ENCODE measurements around the gene FBXO15.

The FBXO15 gene

DNA sequence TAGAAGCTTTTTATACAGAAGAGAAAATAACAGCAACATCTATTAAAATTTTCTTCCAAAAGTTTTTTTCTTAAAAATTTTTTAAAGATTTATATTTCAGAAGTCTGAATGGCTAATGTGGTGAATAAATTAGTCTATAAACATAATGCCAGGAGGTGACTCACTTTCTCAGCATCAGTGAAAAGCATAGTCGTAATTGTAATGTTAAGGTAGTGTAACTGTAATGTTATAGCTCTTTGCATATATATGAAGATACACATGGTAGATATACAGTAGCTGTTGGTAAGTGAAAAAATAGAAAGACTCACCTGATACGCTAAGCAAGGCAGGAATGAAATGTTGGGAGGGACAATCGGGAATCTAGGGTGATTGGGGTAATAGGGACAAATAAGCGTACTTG is 6.2 kb upstream of the FBXO15 start:
- no peak for DNase-seq (ENCODE audit: low spot score)

DNA sequence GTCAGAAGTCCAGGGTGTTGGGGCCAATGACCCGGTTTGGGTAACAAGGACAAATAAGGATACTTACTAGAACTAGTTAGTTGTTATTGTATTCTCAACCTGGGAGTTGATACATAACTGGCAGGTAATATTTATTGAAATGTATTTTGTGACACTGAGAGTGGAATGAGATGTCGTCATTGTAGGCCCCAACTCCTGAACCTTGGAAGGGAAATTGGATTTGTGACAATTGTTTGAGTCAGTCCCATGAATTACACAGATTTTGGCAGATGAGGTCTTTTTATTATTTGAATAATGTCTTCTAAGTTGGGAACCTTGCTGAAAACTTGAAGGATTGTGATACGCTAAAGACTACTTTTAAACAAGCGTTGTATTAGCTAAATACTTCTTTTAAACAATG is 5.7 kb upstream of the FBXO15 start:
- DNase-seq (ENCODE audit: low spot score) = no peak

DNA sequence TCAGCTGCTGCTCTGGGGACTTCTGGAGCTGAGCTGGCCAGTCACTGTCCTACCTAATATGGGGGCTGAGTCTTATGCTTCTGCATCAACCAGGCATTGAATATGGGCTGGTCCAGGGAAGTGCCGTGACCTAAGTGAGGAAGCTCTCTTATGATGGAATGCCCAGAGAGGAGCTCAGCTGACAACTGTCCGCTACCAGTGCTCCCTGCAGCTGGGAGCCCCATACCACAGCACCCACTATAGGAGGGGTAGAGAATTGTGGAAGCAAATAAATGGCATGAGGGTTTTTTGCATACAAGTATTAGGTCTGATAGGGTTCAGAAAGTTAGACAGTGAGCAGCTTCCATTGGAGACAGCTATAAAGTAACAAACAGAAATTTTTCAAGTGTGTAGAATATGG is 5.2 kb upstream of the FBXO15 start:
- no peak for DNase-seq (ENCODE audit: low spot score)

GRCh38 chr18:74152270-74152669 is 4.6 kb upstream of the FBXO15 start:
- no peak for DNase-seq (ENCODE audit: low spot score)

GRCh38 chr18:74149878-74150277 is 2.2 kb upstream of the FBXO15 start:
- DNase-seq (ENCODE audit: low spot score) = no peak

DNA sequence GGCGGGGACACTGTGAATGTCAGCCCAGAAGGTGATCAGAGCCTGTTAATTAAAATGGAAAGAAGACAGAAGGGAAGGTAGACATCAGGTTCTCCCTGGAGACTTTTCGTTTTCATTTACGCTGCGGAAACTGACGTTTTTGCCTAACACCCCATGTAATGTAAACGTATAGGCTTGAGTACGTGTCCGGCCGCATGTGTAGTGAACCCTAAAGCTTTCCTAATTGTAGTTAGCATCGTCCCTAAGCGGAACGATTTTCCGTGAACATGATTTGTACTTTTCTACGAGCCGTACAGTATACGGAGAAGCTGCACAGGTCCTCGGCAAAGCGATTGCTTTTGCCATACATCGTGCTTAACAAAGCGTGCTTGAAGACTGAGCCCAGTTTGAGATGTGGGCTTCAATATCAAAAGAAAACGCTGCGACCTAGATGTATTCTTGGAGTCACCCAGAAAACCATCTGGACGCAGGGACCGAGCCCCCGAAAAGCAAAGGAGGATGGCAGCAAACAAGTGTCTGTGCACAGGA is 973 bp upstream of the FBXO15 start:
- DNase-seq (ENCODE audit: low spot score) = no peak

- no peak for DNase-seq (ENCODE audit: low spot score)
These were observed 199 bp downstream of the FBXO15 start for GRCh38 chr18:74147491-74147778.

GRCh38 chr18:74146756-74147155 is 878 bp downstream of the FBXO15 start:
- DNase-seq (ENCODE audit: low spot score) = no peak

GRCh38 chr18:74142252-74142651 is 5.4 kb downstream of the FBXO15 start:
- no peak for DNase-seq (ENCODE audit: low spot score)

GRCh38 chr18:74141667-74142066 is 6.0 kb downstream of the FBXO15 start:
- no peak for DNase-seq (ENCODE audit: low spot score)

GRCh38 chr18:74140582-74140981 is 7.1 kb downstream of the FBXO15 start:
- DNase-seq (ENCODE audit: low spot score) = no peak

GRCh38 chr18:74139888-74140287 is 7.7 kb downstream of the FBXO15 start:
- DNase-seq (ENCODE audit: low spot score) = peak; percentile 37

DNA sequence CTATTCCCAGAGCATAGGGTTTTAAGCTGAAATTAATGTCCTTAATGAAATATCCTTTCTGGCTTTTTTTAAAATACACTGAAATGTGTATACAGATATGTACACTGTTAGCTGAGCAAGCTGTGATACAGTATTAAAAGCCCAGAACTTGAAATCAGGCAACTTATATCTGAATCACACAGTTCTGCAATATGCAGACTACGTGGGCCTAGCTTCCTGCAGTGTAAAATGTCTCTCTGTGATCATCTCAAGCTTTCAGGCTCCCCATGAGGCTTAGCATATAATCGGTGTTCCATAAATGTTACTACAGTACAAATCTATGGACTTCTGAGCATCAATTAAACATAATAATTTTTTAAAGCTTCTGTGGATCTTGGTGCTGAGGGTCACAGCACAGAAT is 8.2 kb downstream of the FBXO15 start:
- no peak for DNase-seq (ENCODE audit: low spot score)

DNA sequence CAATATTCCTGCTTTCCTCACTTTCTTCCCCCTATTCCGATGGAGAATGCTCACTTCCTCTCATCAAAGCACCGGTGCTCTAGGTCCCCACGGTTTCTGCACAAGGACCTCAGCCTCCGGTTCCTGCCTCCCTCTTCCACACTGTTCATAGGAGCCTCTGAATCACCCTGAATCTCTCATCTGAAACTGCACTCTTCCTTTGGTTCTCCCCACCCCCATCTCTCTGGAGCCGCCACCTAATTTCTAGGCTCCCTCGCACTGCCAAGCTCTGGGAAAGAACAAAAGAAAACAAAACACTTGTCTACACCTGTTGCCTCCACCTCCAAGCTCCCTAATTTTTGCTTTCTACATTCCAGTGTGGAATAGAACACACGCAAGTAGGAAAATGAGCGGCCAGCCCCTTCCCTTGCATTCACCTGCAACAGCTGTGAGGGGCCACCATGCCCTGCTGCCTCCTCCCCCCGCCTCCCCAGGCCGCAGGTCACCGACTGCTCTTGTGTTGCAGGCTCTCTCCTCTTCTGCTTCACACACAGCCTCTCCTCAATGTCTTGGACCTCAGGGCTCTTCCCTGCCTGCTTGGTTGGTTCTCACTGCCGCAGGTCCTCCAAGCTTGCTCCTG is 9.6 kb downstream of the FBXO15 start:
- DNase-seq (ENCODE audit: low spot score) = no peak

GRCh38 chr18:74132201-74132600 is 15.4 kb downstream of the FBXO15 start:
- DNase-seq (ENCODE audit: low spot score) = no peak

- DNase-seq (ENCODE audit: low spot score) = no peak
These were observed 16.5 kb downstream of the FBXO15 start for GRCh38 chr18:74131124-74131523.

DNA sequence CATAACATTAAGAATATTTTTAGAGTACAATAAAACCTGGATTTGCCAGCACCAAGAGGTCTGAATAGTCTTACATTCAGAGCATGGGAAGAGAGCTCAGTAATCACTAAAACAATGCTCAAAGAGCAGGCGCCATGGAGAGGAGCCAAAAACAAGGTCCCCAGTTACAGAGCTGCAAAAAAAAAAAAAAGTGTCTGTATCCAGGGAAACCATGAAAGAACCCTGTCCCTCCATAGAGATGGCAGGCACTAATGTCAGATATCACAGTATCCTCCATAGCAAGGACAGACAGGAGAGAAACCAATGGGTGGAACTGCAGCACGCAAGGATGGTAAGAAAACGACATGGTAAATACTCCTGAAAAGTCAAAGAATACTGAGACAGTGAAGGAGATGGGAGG is 19.5 kb downstream of the FBXO15 start:
- DNase-seq (ENCODE audit: low spot score) = peak; percentile 76

DNA sequence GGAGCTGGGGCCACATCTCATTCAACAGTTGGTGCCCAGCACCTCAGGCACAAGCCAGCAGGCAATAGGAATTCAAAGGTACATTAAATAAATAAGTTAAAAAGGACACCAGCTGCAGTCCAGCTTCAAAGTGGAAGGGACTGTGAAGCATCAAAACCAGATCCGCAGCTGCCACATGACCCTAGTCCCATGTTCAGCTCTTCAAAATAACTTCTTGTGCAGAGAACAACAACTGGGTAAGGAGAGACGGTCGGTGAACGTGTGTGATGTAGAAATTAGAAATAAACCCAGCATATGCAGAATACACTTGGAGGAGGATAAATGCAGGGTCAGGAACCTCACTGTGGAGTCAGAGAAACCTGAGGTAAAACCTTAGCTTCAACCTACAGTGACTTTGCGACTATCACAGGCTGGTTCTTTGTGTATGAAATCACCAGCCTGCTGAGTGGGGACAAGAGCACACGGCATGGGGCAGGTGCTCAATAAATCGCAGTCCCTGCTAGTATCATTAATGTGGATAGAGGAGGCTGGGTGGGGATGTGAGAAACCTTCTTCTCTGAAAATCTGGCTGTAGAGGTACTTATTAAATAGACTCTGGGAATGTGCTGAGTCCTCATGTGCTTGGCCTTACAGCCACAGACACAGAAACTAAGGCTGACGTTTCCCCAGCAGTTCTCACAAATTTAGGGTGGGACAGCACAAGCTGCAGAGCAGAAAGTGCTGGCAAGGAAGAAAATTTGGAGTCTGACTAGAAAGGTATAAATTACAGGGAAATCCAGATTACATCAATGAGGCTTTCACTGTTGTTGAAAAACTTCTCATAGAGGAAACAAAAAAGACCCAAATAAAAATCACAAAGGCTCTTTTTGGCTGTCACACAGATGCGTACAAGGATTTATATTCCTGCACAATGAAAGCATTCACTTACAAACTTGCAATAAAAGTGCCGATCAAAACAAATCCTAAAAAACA is 20.7 kb downstream of the FBXO15 start:
- no peak for DNase-seq (ENCODE audit: low spot score)

- no peak for DNase-seq (ENCODE audit: low spot score)
These were observed 23.0 kb downstream of the FBXO15 start for GRCh38 chr18:74124642-74125041.

DNA sequence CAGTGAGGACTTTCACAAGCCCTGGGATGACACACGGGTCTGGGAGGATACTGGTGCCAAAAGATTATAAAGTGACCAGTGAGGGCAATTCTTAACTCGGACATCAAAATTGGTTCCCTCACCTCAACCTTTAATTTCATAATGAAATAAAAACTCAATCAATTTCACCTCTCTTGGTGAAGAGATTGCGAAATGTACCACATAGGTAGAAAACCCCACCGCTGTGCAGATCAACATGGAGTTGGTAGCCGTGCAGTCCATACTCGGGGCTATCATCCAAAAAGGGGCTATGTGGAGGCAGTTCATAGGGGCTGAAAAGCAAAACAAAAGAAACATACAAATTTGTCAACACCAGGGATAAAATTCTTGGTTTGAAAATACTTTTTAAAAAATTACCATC is 24.4 kb downstream of the FBXO15 start:
- no peak for DNase-seq (ENCODE audit: low spot score)

GRCh38 chr18:74116633-74117554 is 30.7 kb downstream of the FBXO15 start:
- peak; percentile 57 for DNase-seq (ENCODE audit: low spot score)

- no peak for DNase-seq (ENCODE audit: low spot score)
These were observed 32.6 kb downstream of the FBXO15 start for GRCh38 chr18:74115046-74115445.
